Measurements from ENCODE around the gene ZBTB48.
A peak's percentile ranks its signal among the peaks of the same experiment; 100 is the strongest.

Gene ZBTB48

GRCh38 chr1:6614019-6614928 lies 34.5 kb downstream of the ZBTB48 start:
- DNase-seq: no peak

- no peak for DNase-seq
Measured at GRCh38 chr1:6614929-6615785, 35.4 kb downstream of the ZBTB48 start.

- no peak for DNase-seq
Measured at GRCh38 chr1:6619045-6619444, 39.3 kb downstream of the ZBTB48 start.

GRCh38 chr1:6621429-6622391 lies 41.9 kb downstream of the ZBTB48 start:
- no peak for DNase-seq

- no peak for DNase-seq
Measured at GRCh38 chr1:6622396-6623152, 42.8 kb downstream of the ZBTB48 start.

GRCh38 chr1:6623269-6623965 lies 43.6 kb downstream of the ZBTB48 start:
- DNase-seq: no peak

GRCh38 chr1:6624710-6625583 lies 45.2 kb downstream of the ZBTB48 start, which contains the start of gene THAP3:
TSS of gene THAP3 (plus strand) at chr1:6624868. CDS start at chr1:6625219, 351 bp downstream.
- DNase-seq: peak; percentile 66

GRCh38 chr1:6625584-6626149 lies 45.9 kb downstream of the ZBTB48 start:
- peak; percentile 21 for DNase-seq

GRCh38 chr1:6627031-6627430 lies 47.2 kb downstream of the ZBTB48 start:
- no peak for DNase-seq

- no peak for DNase-seq
Measured at GRCh38 chr1:6627841-6628545, 48.2 kb downstream of the ZBTB48 start.

GRCh38 chr1:6628971-6629479 lies 49.2 kb downstream of the ZBTB48 start:
- no peak for DNase-seq

GRCh38 chr1:6630027-6630426 lies 50.2 kb downstream of the ZBTB48 start:
- no peak for DNase-seq

GRCh38 chr1:6631058-6631457 lies 51.3 kb downstream of the ZBTB48 start:
- DNase-seq: no peak

- no peak for DNase-seq
Measured at GRCh38 chr1:6632588-6633514, 53.1 kb downstream of the ZBTB48 start.

GRCh38 chr1:6634371-6635052 lies 54.7 kb downstream of the ZBTB48 start:
- no peak for DNase-seq

GRCh38 chr1:6635161-6635909 lies 55.5 kb downstream of the ZBTB48 start:
- DNase-seq: no peak

All from NCI-H1436 (cell line).